CD14-positive monocyte (primary cell): ENCODE results near the gene HDAC7. TPM values are rescaled to one million over a fixed set of nuclear protein-coding genes. Genes with fewer than 3 reads are reported as not detected.

Source experiments
- DNase-seq, 3 donors: peaks; one replicate each; pipeline ENCODE4 v3.0.0-alpha.2; 2011 to 2022
- H2AFZ ChIP-seq: 2 replicates; pipeline ENCODE4 v1.6.0; 2012; ENCODE audit warnings: mild to moderate bottlenecking, low read depth, low read length, inconsistent platforms; ENCODE audit not compliant: insufficient read depth, poor library complexity, severe bottlenecking
- H3K27ac ChIP-seq, 2 donors: 1 replicate in 1 of 2; 2 replicates in 1 of 2; pipeline ENCODE4 v1.5.1; 2012 to 2013; ENCODE audit warnings: low read length in 2 of 2, control low read depth in 1 of 2, inconsistent platforms in 1 of 2, low read depth in 1 of 2, mild to moderate bottlenecking in 1 of 2
- H3K27me3 ChIP-seq, 2 donors: one replicate each; pipeline versions ENCODE4 v1.6.0 to v1.6.1; 2011 to 2013; ENCODE audit warnings: low read length in 2 of 2; ENCODE audit not compliant: control insufficient read depth in 2 of 2, insufficient read depth in 2 of 2
- H3K36me3 ChIP-seq, 2 donors: replicated peaks in 1 of 2; 1 replicate in 1 of 2; 2 replicates in 1 of 2; pipeline versions ENCODE4 v1.5.1 to v1.6.1; 2012 to 2013; ENCODE audit warnings: low read length in 2 of 2, control low read depth in 1 of 2, inconsistent platforms in 1 of 2, mild to moderate bottlenecking in 1 of 2; ENCODE audit not compliant: insufficient read depth in 2 of 2, control insufficient read depth in 1 of 2
- H3K4me1 ChIP-seq, 2 donors: 1 replicate in 1 of 2; 2 replicates in 1 of 2; pipeline versions ENCODE4 v1.5.1 to v1.6.1; 2012 to 2013; ENCODE audit warnings: low read length in 2 of 2, control low read depth in 1 of 2, inconsistent platforms in 1 of 2, mild to moderate bottlenecking in 1 of 2, moderate library complexity in 1 of 2; ENCODE audit not compliant: insufficient read depth in 2 of 2, control insufficient read depth in 1 of 2
- H3K4me2 ChIP-seq: replicated peaks from 2 replicates; pipeline ENCODE3; 2012; ENCODE audit warnings: low read length, moderate library complexity, mild to moderate bottlenecking; ENCODE audit not compliant: poor library complexity, severe bottlenecking; ENCODE audit errors: extremely low read depth
- H3K4me3 ChIP-seq, 3 experiments: fragments of 200-600 bp in 1 of 3; sonication (generic) in 1 of 3; replicated peaks in 1 of 3; 1 replicate in 2 of 3; 2 replicates in 1 of 3; pipeline ENCODE4 v1.5.1; 2011 to 2013; ENCODE audit warnings: low read length in 3 of 3, mild to moderate bottlenecking in 3 of 3, control low read depth in 2 of 3, low read depth in 2 of 3, inconsistent platforms in 1 of 3, moderate library complexity in 1 of 3
- H3K79me2 ChIP-seq: 2 replicates; pipeline ENCODE4 v1.6.0; 2012; ENCODE audit warnings: mild to moderate bottlenecking, control low read depth, inconsistent platforms, low read length, moderate library complexity; ENCODE audit not compliant: insufficient read depth
- H3K9ac ChIP-seq: 2 replicates; pipeline ENCODE4 v1.6.0; 2017; ENCODE audit warnings: low read length, mild to moderate bottlenecking; ENCODE audit not compliant: insufficient read depth, poor library complexity, severe bottlenecking
- H3K9me3 ChIP-seq, 2 donors: replicated peaks in 1 of 2; 1 replicate in 1 of 2; 2 replicates in 1 of 2; pipeline versions ENCODE4 v1.5.1 to v1.6.1; 2012 to 2013; ENCODE audit warnings: low read length in 2 of 2, control low read depth in 1 of 2; ENCODE audit not compliant: control insufficient read depth in 1 of 2, insufficient read depth in 1 of 2
- H4K20me1 ChIP-seq: 2 replicates; pipeline ENCODE4 v1.6.0; 2012; ENCODE audit warnings: mild to moderate bottlenecking, low read length, control low read depth, moderate library complexity; ENCODE audit not compliant: insufficient read depth
- H3K27ac Mint-ChIP-seq, 7 donors: one replicate each; pipeline ENCODE4 v1.8.0; 2020; ENCODE audit warnings: mild to moderate bottlenecking in 7 of 7, mixed read lengths in 7 of 7, moderate library complexity in 6 of 7, inconsistent platforms in 2 of 7
- H3K27me3 Mint-ChIP-seq, 3 donors: one replicate each; pipeline ENCODE4 v1.8.0; 2021 to 2022; ENCODE audit warnings: low read depth in 3 of 3, mild to moderate bottlenecking in 3 of 3, mixed read lengths in 3 of 3, moderate library complexity in 3 of 3, inconsistent platforms in 1 of 3
- H3K36me3 Mint-ChIP-seq, 2 donors: one replicate each; pipeline ENCODE4 v1.8.0; 2020; ENCODE audit warnings: mixed read lengths in 2 of 2, inconsistent platforms in 1 of 2, mild to moderate bottlenecking in 1 of 2
- H3K4me1 Mint-ChIP-seq: one replicate; pipeline ENCODE4 v1.8.0; 2020; ENCODE audit warnings: mild to moderate bottlenecking, mixed read lengths
- H3K4me3 Mint-ChIP-seq, 2 donors: one replicate each; pipeline ENCODE4 v1.8.0; 2020; ENCODE audit warnings: mild to moderate bottlenecking in 2 of 2, mixed read lengths in 2 of 2, moderate library complexity in 1 of 2
- H3K9me3 Mint-ChIP-seq, 7 donors: one replicate each; pipeline ENCODE4 v1.8.0; 2020 to 2022; ENCODE audit warnings: mixed read lengths in 7 of 7, mild to moderate bottlenecking in 6 of 7, moderate library complexity in 6 of 7, inconsistent platforms in 2 of 7
- CTCF ChIP-seq: fragments of 200-600 bp; IDR thresholded peaks from one replicate; pipeline ENCODE4 v1.8.0; 2022; ENCODE audit warnings: antibody characterized with exemption, mild to moderate bottlenecking
- WGBS: methylation state at CpG from one replicate; pipeline ENCODE4 v1.1.5; 2013; ENCODE audit warnings: missing lambda C conversion rate; ENCODE audit not compliant: insufficient coverage; 5-methylcytosine and 5-hydroxymethylcytosine counted together
- intact Hi-C, 2 donors: fragments of 100-400 bp; cut with micrococcal nuclease; formaldehyde crosslinking; loops; one replicate each; pipeline versions ENCODE4 v1.15.0 to v1.15.1; 2023
- polyA plus RNA-seq, 3 donors: library from polyadenylated mRNA; depleted of rRNA in 1 of 3; unstranded in 2 of 3; stranded (reverse) in 1 of 3; fragments of 300-500 nt in 2 of 3; fragments of >200 nt in 1 of 3; fragmentation: Illumina TruSeq in 2 of 3; gene quantifications; 1 replicate in 2 of 3; 2 replicates in 1 of 3; pipeline ENCODE4 v1.2.3, GENCODE V29; 2012 to 2021

The HDAC7 gene
- polyA plus RNA-seq, 3 donors, result 5.9 to 79.2 (median 8.4) TPM

GRCh38 chr12:47752552-47752951 is 67.2 kb downstream of the HDAC7 start:
- H3K4me3 ChIP-seq, result no peak overlapping the region
- H3K27me3 Mint-ChIP-seq, result peaks cover 2 to 11% (median 11%) of the 10 kb centered on the region in 3 donors
- no peaks in the 10 kb centered on the region for H3K9me3 Mint-ChIP-seq
- no peak for TF ChIP-seq CTCF
- peaks cover 31% of the 10 kb centered on the region for H3K4me1 Mint-ChIP-seq
- no peak overlapping the region for H3K4me3 Mint-ChIP-seq
- no peaks in the 10 kb centered on the region for H4K20me1 ChIP-seq
- H3K27me3 ChIP-seq, result no peaks in the 10 kb centered on the region
- no peak overlapping the region for H3K4me2 ChIP-seq
- H3K27ac ChIP-seq, result no peak overlapping the region
- no peaks in the 10 kb centered on the region for H3K36me3 ChIP-seq
- no peaks in the 10 kb centered on the region for H3K9me3 ChIP-seq
- no peaks in the 10 kb centered on the region for H3K79me2 ChIP-seq
- intact Hi-C loops, result no loop called here
- no peaks in the 10 kb centered on the region for H3K36me3 Mint-ChIP-seq
- H2AFZ ChIP-seq, result no peak overlapping the region
- H3K9ac ChIP-seq, result no peak overlapping the region
- no peak for DNase-seq
- no peak overlapping the region for H3K27ac Mint-ChIP-seq
- 96% methylated on average over 6 of the region's 7 CpGs for WGBS
- H3K4me1 ChIP-seq, result peaks cover 8 to 29% of the 10 kb centered on the region in 2 donors

- Mint-ChIP-seq H3K4me1 (peaks cover 27% of the 10 kb centered on the region), H3K9me3 (no peaks in the 10 kb centered on the region), H3K27ac (peak overlapping the region in 1 of 7 donors; percentile 18), H3K36me3 (no peaks in the 10 kb centered on the region), H3K27me3 (peaks cover 2 to 10% (median 10%) of the 10 kb centered on the region in 3 donors), H3K4me3 (no peak overlapping the region)
- no peaks in the 10 kb centered on the region for H3K36me3 ChIP-seq
- 90% methylated on average over 2 of the region's 4 CpGs for WGBS
- peaks cover 8 to 27% of the 10 kb centered on the region in 2 donors for H3K4me1 ChIP-seq
- H2AFZ ChIP-seq, result no peak overlapping the region
- DNase-seq, result no peak
- H3K4me2 ChIP-seq, result no peak overlapping the region
- no peaks in the 10 kb centered on the region for H4K20me1 ChIP-seq
- TF ChIP-seq CTCF, result no peak
- intact Hi-C loops, result no loop called here
- H3K9ac ChIP-seq, result no peak overlapping the region
- H3K27ac ChIP-seq, result no peak overlapping the region
- no peak overlapping the region for H3K4me3 ChIP-seq
- H3K9me3 ChIP-seq, result no peaks in the 10 kb centered on the region
- H3K79me2 ChIP-seq, result no peaks in the 10 kb centered on the region
- no peaks in the 10 kb centered on the region for H3K27me3 ChIP-seq
Measured at GRCh38 chr12:47752121-47752520, 67.6 kb downstream of the HDAC7 start.
